Colonic mucosa (tissue), 4 donors: ENCODE measurements around the gene CAPNS1. TPM values are rescaled to one million over a fixed set of nuclear protein-coding genes. Genes with fewer than 3 reads are reported as not detected.

ENCODE experiments used
- DNase-seq: peaks from one replicate; pipeline ENCODE4 v3.0.0-alpha.2; 2020
- H3K27ac ChIP-seq: fragments of 200-600 bp; one replicate; pipeline ENCODE4 v1.8.0; 2021
- H3K27me3 ChIP-seq: fragments of 200-600 bp; one replicate; pipeline ENCODE4 v1.8.0; 2021
- H3K36me3 ChIP-seq: fragments of 200-600 bp; one replicate; pipeline ENCODE4 v1.8.0; 2021
- H3K4me1 ChIP-seq: fragments of 200-600 bp; one replicate; pipeline ENCODE4 v1.8.0; 2021; ENCODE audit warnings: mild to moderate bottlenecking
- H3K4me3 ChIP-seq: fragments of 200-600 bp; one replicate; pipeline ENCODE4 v1.8.0; 2021
- H3K9ac ChIP-seq, 2 donors: one replicate each; pipeline ENCODE4 v1.7.0; 2013; ENCODE audit warnings: control low read depth in 2 of 2, low read depth in 2 of 2, low read length in 2 of 2
- H3K9me3 ChIP-seq: fragments of 200-600 bp; one replicate; pipeline ENCODE4 v1.8.0; 2021
- intact Hi-C: fragments of 100-400 bp; cut with DNase I; formaldehyde crosslinking; loops from one replicate; pipeline ENCODE4 v1.14.1; 2022
- total RNA-seq, 2 donors: library from RNA; stranded (reverse); fragmentation: NEBNext Ultra II Directional in 1 of 2; extraction: Animal tissue kit (Norgen Biotek cat#: 25700) in 1 of 2; gene quantifications; one replicate each; pipeline ENCODE4 v1.2.1, GENCODE V29; 2021
- TF ChIP-seq, protein P1 (sequence below): fragments of 200-600 bp; IDR thresholded peaks from one replicate; pipeline ENCODE4 v1.8.0; 2022; ENCODE audit warnings: antibody characterized with exemption, mild to moderate bottlenecking
- donor health status: healthy.
- donor health status: DM: no; HTN: no; CAD: no.
- donor health status: DM: no; HTN: no; CAD: no.

CAPNS1 gene
- total RNA-seq, 2 donors from 2014 or later = 677 to 794 TPM

DNA sequence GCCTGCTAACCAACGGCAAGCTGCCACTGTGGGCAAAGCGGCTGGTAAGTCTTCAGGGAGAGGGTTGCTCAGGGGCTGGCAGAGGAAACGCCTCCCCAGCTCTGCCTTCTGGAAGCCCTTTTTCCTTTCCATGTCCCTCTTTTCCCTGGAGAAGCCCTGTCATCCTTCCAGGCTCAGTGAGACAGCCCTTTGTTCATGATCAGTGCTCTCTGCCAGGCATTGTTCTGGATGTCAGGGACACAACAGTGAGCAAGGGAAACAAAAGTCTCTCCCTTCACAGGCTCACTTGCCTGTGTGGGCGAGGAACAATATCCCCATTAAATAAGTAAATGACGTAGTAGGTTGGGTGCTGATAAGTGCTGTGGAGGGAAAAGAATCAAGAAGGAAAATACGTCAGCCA lies 42.8 kb upstream of the CAPNS1 start:
- H3K27ac ChIP-seq = no peak overlapping the region
- H3K9me3 ChIP-seq = no peaks in the 10 kb centered on the region
- intact Hi-C loops = no loop called here
- no peak overlapping the region for H3K9ac ChIP-seq
- no peak overlapping the region for H3K4me3 ChIP-seq
- TF ChIP-seq, protein P1, sequence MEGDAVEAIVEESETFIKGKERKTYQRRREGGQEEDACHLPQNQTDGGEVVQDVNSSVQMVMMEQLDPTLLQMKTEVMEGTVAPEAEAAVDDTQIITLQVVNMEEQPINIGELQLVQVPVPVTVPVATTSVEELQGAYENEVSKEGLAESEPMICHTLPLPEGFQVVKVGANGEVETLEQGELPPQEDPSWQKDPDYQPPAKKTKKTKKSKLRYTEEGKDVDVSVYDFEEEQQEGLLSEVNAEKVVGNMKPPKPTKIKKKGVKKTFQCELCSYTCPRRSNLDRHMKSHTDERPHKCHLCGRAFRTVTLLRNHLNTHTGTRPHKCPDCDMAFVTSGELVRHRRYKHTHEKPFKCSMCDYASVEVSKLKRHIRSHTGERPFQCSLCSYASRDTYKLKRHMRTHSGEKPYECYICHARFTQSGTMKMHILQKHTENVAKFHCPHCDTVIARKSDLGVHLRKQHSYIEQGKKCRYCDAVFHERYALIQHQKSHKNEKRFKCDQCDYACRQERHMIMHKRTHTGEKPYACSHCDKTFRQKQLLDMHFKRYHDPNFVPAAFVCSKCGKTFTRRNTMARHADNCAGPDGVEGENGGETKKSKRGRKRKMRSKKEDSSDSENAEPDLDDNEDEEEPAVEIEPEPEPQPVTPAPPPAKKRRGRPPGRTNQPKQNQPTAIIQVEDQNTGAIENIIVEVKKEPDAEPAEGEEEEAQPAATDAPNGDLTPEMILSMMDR = no peak
- H3K36me3 ChIP-seq = no peaks in the 10 kb centered on the region
- no peaks in the 10 kb centered on the region for H3K4me1 ChIP-seq
- no peaks in the 10 kb centered on the region for H3K27me3 ChIP-seq
- DNase-seq = no peak

DNA sequence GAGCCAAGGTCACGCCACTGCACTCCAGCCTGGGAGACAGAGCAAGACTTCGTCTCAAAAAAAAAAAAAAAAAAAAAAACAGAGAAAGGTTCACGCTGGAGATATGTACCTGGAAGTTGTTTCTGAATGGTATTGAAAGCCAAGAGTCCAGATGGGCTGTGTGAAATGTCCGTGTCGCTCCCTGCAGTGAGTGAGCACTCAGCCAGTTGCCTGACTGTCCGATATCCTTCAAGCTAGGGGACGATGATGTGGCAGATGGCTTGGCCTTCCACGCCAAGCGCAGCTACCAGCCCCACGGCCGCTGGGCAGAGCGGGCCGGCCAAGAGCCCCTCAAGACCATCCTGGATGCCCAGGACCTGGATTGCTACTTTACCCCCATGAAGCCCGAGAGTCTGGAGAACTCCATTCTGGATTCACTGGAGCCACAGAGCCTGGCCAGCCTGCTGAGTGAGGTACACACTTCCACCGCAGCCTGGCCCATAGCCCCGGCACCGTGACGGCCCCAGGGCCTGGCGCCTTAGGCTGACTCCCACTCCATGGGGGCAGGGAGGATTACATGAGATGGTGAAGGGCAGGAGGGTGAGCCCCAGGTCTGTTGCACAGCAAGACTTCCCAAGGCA lies 40.6 kb upstream of the CAPNS1 start:
- no peaks in the 10 kb centered on the region for H3K9me3 ChIP-seq
- H3K27me3 ChIP-seq = no peaks in the 10 kb centered on the region
- no peaks in the 10 kb centered on the region for H3K4me1 ChIP-seq
- intact Hi-C loops = no loop called here
- TF ChIP-seq, protein P1 = no peak
- no peak overlapping the region for H3K27ac ChIP-seq
- H3K36me3 ChIP-seq = no peaks in the 10 kb centered on the region
- no peak overlapping the region for H3K4me3 ChIP-seq
- H3K9ac ChIP-seq = no peak overlapping the region
- no peak for DNase-seq

DNA sequence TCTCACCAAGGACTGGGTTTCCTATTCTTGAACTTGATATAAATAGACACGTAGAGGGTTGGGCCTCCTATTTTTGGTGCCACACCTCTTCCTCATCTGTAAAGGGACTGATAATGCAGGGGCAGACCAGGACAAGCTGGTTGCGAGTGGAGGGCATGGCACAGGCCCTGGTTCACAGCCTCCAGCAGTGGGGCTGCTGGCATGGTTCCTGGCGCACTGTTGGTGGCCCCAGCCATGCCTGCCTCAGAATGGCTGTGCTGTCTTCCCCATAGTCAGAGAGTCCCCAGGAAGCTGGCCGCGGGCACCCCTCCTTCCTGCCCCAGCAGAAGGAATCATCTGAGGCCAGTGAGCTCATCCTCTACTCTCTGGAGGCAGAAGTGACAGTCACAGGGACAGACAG lies 39.4 kb upstream of the CAPNS1 start:
- intact Hi-C loops = no loop called here
- no peak overlapping the region for H3K4me3 ChIP-seq
- H3K9me3 ChIP-seq = no peaks in the 10 kb centered on the region
- no peak overlapping the region for H3K9ac ChIP-seq
- TF ChIP-seq, protein P1 = no peak
- DNase-seq = no peak
- H3K4me1 ChIP-seq = no peaks in the 10 kb centered on the region
- H3K27ac ChIP-seq = no peak overlapping the region
- H3K27me3 ChIP-seq = no peaks in the 10 kb centered on the region
- H3K36me3 ChIP-seq = no peaks in the 10 kb centered on the region

DNA sequence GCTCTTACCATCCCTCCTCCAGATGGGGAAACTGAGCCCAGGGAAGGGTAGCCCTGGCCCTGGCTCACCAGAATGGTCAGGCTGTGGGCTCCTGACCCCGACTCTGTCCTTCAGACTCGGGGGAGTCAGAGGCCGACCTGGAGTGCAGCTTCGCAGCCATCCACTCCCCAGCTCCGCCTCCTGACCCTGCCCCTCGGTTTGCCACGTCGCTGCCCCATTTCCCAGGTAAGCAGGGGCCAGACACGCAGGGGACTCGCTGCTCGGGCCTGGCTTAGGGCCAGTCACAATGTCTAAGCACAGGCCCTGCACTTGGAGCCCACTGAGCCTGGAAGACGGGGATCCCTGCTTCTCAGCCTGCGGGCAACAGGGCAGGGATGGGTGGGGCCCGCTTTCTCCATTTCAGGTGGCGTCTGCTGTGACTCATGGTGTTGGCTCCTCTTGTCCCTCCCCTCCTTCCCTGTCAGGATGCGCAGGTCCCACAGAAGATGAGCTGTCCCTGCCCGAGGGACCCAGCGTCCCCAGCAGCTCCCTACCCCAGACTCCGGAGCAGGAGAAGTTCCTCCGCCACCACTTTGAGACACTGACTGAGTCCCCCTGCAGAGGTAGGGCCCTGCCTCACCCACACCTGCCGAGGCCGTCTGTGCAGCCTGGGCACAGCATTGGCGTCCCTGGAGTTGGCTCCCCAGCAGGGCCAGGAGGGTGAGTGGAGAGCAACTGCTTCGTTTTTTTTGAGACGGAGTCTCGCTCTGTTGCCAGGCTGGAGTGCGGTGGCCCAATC lies 38.1 kb upstream of the CAPNS1 start:
- intact Hi-C loops = no loop called here

DNA sequence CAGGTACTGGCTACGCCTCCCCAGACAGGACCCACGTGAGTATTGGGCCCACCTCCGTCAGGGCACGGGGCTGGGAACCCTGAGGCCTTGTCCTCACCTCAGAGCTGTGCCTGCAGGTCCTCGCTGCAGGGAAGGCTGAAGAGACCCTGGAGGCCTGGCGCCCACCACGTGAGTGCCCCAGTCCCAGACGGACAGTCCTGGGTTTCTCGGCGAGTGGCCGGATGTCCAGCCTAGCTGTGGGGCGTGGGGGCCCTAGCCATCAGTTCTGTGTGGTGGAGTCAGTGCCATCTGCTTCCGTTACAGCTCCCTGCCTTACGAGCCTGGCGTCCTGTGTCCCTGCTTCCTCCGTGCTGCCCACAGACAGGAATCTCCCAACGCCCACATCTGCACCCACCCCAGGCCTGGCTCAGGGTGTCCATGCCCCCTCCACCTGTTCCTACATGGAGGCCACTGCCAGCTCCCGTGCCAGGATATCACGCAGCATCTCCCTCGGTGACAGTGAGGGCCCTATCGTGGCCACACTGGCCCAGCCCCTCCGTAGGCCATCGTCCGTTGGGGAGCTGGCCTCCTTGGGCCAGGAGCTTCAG lies 36.7 kb upstream of the CAPNS1 start:
- Histone ChIP-seq H3K4me1 (no peaks in the 10 kb centered on the region), H3K4me3 (no peak overlapping the region), H3K27ac (no peak overlapping the region), H3K9me3 (no peaks in the 10 kb centered on the region), H3K27me3 (no peaks in the 10 kb centered on the region), H3K36me3 (no peaks in the 10 kb centered on the region), H3K9ac (no peak overlapping the region)
- TF ChIP-seq, protein P1 = no peak
- DNase-seq = no peak
- intact Hi-C loops = no loop called here

More for the DNA sequence above, 38.1 kb upstream of the CAPNS1 start:
- no peaks in the 10 kb centered on the region for H3K27me3 ChIP-seq
- no peak overlapping the region for H3K27ac ChIP-seq
- no peaks in the 10 kb centered on the region for H3K9me3 ChIP-seq
- TF ChIP-seq, protein P1 = no peak
- DNase-seq = no peak
- H3K36me3 ChIP-seq = no peaks in the 10 kb centered on the region
- no peaks in the 10 kb centered on the region for H3K4me1 ChIP-seq
- H3K4me3 ChIP-seq = no peak overlapping the region
- no peak overlapping the region for H3K9ac ChIP-seq
